RWPE2 (cell line): ENCODE measurements around the gene HRK.
A peak's percentile ranks its signal among the peaks of the same experiment; 100 is the strongest.

Experiments
- ATAC-seq: fragments of 200-7000 bp; cut with Tn5 transposase; 3 replicates; pipeline ENCODE4 v1.9.1; 2021; ENCODE audit warnings: low read depth
- DNase-seq: peaks from one replicate; pipeline ENCODE4 v3.0.0-alpha.2; 2020; ENCODE audit warnings: low spot score
- H3K27ac ChIP-seq: fragments of 450-650 bp; 2 replicates; pipeline ENCODE4 v1.5.1; 2017; ENCODE audit warnings: mild to moderate bottlenecking; ENCODE audit not compliant: poor library complexity, severe bottlenecking
- H3K27me3 ChIP-seq: fragments of 250-450 bp; sonication (Bioruptor Pico); 2 replicates; pipeline ENCODE4 v1.5.1; 2021; ENCODE audit warnings: mild to moderate bottlenecking, moderate library complexity; ENCODE audit not compliant: insufficient read depth, poor library complexity, severe bottlenecking
- H3K36me3 ChIP-seq: fragments of 250-450 bp; sonication (Bioruptor Pico); 2 replicates; pipeline ENCODE4 v1.5.1; 2020; ENCODE audit warnings: low read depth, mild to moderate bottlenecking, moderate library complexity
- H3K4me1 ChIP-seq: fragments of 250-450 bp; sonication (Bioruptor Pico); 2 replicates; pipeline ENCODE4 v1.5.1; 2021; ENCODE audit warnings: mild to moderate bottlenecking, moderate library complexity; ENCODE audit not compliant: insufficient read depth, poor library complexity, severe bottlenecking
- H3K4me3 ChIP-seq: fragments of 250-450 bp; sonication (Bioruptor Pico); 2 replicates; pipeline ENCODE4 v1.5.1; 2021; ENCODE audit warnings: mild to moderate bottlenecking, moderate library complexity; ENCODE audit not compliant: severe bottlenecking
- H3K9me3 ChIP-seq: fragments of 250-450 bp; sonication (Bioruptor Pico); 2 replicates; pipeline ENCODE4 v1.5.1; 2021; ENCODE audit warnings: mild to moderate bottlenecking, moderate library complexity; ENCODE audit not compliant: severe bottlenecking
- CTCF ChIP-seq: fragments of 450-650 bp; IDR thresholded peaks from one replicate; pipeline ENCODE4 v1.5.1; 2017; ENCODE audit warnings: mild to moderate bottlenecking, moderate library complexity; ENCODE audit not compliant: poor library complexity, severe bottlenecking

The HRK gene

DNA sequence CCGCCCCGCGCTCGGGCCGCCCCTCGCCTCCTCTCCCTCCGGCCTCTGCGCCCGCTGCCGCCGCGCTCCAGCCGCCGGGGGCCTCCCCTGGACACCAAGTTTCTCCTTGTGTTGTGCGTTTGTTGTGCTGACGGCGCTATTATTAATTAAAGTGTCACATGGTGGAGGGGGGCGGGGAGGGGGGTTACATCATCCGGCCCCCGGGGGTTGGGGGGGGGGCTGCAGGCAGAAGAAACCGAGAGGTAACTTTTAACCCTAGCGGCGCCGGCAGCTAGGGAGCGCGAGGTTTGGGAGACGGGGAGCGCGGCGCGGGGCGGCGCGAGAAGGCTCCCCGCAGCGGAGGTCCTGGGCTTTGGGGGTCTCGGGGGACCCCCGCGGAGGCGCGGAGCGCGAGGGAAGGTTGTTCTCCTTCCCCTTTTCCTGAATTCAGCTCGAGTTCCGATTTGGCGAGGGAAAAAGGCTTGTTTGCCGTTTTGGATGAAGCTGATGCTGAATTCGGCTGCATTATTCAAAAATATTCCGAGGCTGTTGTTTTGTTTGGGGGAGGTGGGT, at the start of gene HRK:
Gene HRK (minus strand): TSS at position 117 of the 552 bp plus-strand sequence. CDS start 134 bp downstream, outside the sequence.
- H3K27ac ChIP-seq: no peak within 1 kb of the TSS
- peaks cover 44% of the 10 kb centered on the region for H3K27me3 ChIP-seq
- no peaks in the 10 kb centered on the region for H3K36me3 ChIP-seq
- H3K4me3 ChIP-seq: peak within 1 kb of the TSS; percentile 40
- no peaks in the 10 kb centered on the region for H3K9me3 ChIP-seq
- TF ChIP-seq CTCF: no peak
- DNase-seq: no peak
- ATAC-seq: no peak
- peaks cover 5% of the 10 kb centered on the region for H3K4me1 ChIP-seq

DNA sequence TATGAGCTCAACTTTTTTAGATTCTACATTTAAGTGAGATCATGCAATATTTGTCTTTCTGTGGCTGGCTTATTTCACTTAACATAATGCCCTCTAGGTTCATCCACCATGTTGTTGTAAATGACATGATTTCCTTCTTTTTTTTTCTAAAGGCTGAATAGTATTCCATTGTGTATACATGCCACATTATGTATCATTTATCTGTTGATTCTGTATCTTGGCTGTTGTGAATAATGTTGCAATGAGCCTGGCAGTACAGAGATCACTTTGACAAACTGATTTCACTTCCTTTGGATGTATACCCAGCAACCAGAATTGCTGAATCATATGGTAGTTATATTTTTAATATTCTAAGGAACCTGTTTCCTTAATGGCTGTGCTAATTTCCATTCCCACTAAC, 48.6 kb upstream of the HRK start:
- H3K27me3 ChIP-seq: no peaks in the 10 kb centered on the region
- no peaks in the 10 kb centered on the region for H3K9me3 ChIP-seq
- ATAC-seq (no peak), DNase-seq (no peak)
- no peak for TF ChIP-seq CTCF
- H3K27ac ChIP-seq: no peak overlapping the region
- peaks cover 31% of the 10 kb centered on the region for H3K36me3 ChIP-seq
- no peak overlapping the region for H3K4me3 ChIP-seq
- H3K4me1 ChIP-seq: peaks cover 5% of the 10 kb centered on the region

DNA sequence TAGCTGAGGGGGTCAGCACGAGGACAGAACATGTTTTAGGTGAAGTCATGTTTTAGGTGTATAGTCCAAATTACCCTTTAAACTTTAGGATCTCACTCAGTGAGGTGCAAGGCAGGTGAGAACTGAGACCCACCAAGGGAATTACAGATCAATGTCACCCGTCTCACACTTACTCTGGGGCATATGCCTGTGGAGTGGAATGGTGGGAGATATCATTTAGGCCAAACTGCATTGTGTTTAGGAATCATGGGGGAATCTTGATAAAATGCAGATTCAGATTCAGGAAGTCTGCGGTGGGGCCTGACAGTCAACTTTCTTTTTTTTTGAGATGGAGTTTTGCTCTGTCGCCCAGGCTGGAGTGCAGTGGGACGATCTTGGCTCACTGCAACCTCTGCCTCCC, 47.3 kb upstream of the HRK start:
- no peak for TF ChIP-seq CTCF
- Histone ChIP-seq H3K9me3 (no peaks in the 10 kb centered on the region), H3K4me3 (no peak overlapping the region), H3K36me3 (peaks cover 24% of the 10 kb centered on the region), H3K27me3 (no peaks in the 10 kb centered on the region), H3K27ac (no peak overlapping the region), H3K4me1 (peaks cover 12% of the 10 kb centered on the region)
- DNase-seq (no peak), ATAC-seq (no peak)

DNA sequence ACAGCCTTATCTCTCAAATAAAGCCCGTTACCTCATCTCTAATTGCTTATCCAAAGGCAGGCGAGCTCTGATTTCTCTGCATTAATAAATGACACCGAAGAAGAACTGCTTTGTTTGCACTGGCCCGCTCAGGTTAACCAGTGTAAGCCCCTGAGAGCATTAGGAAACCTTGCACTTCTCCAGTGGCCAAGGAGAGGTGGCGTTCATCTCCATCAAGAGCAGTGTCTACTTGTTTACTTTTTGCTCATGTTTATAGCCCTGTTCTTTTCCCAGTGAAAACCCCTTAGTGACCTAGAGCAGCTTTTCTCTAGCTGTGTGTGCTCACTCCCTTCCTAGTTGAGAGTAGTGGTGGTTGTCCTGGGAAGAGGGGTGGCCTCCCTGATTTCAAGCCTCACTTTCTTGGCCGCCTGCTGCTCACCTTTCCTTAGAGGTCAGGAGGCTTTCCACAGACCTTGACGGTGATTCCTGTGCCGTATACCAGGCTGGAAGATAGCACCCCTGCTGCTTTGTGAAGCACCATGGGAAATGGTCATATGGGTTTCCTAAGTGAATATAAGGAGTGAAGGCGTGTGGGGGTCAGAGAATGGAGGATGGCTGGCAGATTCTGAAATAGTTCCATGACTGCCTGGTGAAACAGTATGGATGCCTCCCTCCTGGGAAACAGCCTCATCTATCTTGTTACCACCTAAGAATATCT, 46.2 kb upstream of the HRK start:
- peaks cover 12% of the 10 kb centered on the region for H3K4me1 ChIP-seq
- H3K4me3 ChIP-seq: no peak overlapping the region
- ATAC-seq (no peak), DNase-seq (no peak)
- H3K27ac ChIP-seq: no peak overlapping the region
- H3K27me3 ChIP-seq: no peaks in the 10 kb centered on the region
- TF ChIP-seq CTCF: no peak
- H3K9me3 ChIP-seq: no peaks in the 10 kb centered on the region
- H3K36me3 ChIP-seq: peaks cover 24% of the 10 kb centered on the region
